H54 (cell line): Measurements from ENCODE around the gene TMTC2.

Experiments used
- DNase-seq: peaks from one replicate; pipeline ENCODE4 v3.0.0; 2011; ENCODE audit warnings: low spot score, mixed read lengths; ENCODE audit not compliant: insufficient read length
- FAIRE-seq: peaks from 3 replicates; lab custom pipeline; 2011; peaks lifted over from hg19 to GRCh38; lab: Jason Lieb, UNC
- POLR2A ChIP-seq: IDR thresholded peaks from 2 replicates; pipeline ENCODE4 v1.6.1; 2011; ENCODE audit warnings: low read depth, mild to moderate bottlenecking, low read length

The TMTC2 gene

GRCh38 chr12:83143950-83144349, 457.2 kb downstream of the TMTC2 start:
- DNase-seq (no peak), FAIRE-seq (no peak)
- TF ChIP-seq POLR2A: no peak

GRCh38 chr12:83145325-83145840, 458.7 kb downstream of the TMTC2 start:
- FAIRE-seq (no peak), DNase-seq (no peak)
- no peak for TF ChIP-seq POLR2A

GRCh38 chr12:83147341-83147740, 460.6 kb downstream of the TMTC2 start:
- TF ChIP-seq POLR2A: no peak
- FAIRE-seq: no peak

GRCh38 chr12:83149987-83150386, 463.3 kb downstream of the TMTC2 start:
- TF ChIP-seq POLR2A: no peak
- DNase-seq (no peak), FAIRE-seq (no peak)

More at GRCh38 chr12:83147341-83147740, 460.6 kb downstream of the TMTC2 start:
- DNase-seq: no peak

GRCh38 chr12:83150465-83151189, 463.9 kb downstream of the TMTC2 start:
- no peak for TF ChIP-seq POLR2A
- no peak for DNase-seq
- FAIRE-seq: no peak

GRCh38 chr12:83153177-83153576, 466.5 kb downstream of the TMTC2 start:
- no peak for FAIRE-seq
- no peak for TF ChIP-seq POLR2A
- no peak for DNase-seq

GRCh38 chr12:83156815-83157214, 470.1 kb downstream of the TMTC2 start:
- no peak for TF ChIP-seq POLR2A
- FAIRE-seq (no peak), DNase-seq (no peak)

- no peak for TF ChIP-seq POLR2A
- FAIRE-seq (no peak), DNase-seq (no peak)
These were observed 470.9 kb downstream of the TMTC2 start for GRCh38 chr12:83157604-83158003.

- FAIRE-seq (no peak), DNase-seq (no peak)
- TF ChIP-seq POLR2A: no peak
These were observed 472.0 kb downstream of the TMTC2 start for GRCh38 chr12:83158613-83159207.

GRCh38 chr12:83161456-83161855, 474.8 kb downstream of the TMTC2 start:
- no peak for TF ChIP-seq POLR2A
- peak; percentile 7 for DNase-seq
- peak; percentile 66 for FAIRE-seq

GRCh38 chr12:83168751-83169150, 482.0 kb downstream of the TMTC2 start:
- no peak for TF ChIP-seq POLR2A
- no peak for DNase-seq
- no peak for FAIRE-seq

GRCh38 chr12:83172441-83172840, 485.7 kb downstream of the TMTC2 start:
- DNase-seq (no peak), FAIRE-seq (no peak)
- no peak for TF ChIP-seq POLR2A

- DNase-seq (no peak), FAIRE-seq (no peak)
- no peak for TF ChIP-seq POLR2A
These were observed 486.4 kb downstream of the TMTC2 start for GRCh38 chr12:83172866-83173649.

- no peak for FAIRE-seq
These were observed 493.3 kb downstream of the TMTC2 start for GRCh38 chr12:83179999-83180398.

More at GRCh38 chr12:83179999-83180398, 493.3 kb downstream of the TMTC2 start:
- TF ChIP-seq POLR2A: no peak
- no peak for DNase-seq
